ENCODE results near the gene UBE2M.

UBE2M gene

DNA sequence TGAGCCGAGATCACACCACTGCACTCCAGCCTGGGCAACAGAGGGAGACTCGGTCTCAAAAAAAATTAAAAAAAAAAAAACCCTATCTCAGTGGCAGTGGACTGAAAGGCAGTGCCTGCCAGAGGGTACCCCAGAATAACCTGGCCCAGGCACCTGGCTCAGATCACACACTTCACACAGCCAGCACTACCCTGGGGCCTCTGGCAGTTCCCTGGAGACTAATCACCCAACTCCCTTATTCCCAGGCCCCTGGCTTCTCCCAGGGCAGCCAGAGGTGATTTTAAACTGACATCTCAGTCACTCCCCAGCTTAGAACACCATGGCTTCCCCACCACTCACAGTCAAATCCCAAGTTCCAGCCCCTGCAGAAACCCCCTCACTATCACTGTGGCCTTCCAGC, 43.2 kb downstream of the UBE2M start:
- no peak overlapping the region for H3K4me3 ChIP-seq (ENCODE audit: low read length)
- DNase-seq (ENCODE audit: low read depth), result no peak
- TF ChIP-seq, protein P1, sequence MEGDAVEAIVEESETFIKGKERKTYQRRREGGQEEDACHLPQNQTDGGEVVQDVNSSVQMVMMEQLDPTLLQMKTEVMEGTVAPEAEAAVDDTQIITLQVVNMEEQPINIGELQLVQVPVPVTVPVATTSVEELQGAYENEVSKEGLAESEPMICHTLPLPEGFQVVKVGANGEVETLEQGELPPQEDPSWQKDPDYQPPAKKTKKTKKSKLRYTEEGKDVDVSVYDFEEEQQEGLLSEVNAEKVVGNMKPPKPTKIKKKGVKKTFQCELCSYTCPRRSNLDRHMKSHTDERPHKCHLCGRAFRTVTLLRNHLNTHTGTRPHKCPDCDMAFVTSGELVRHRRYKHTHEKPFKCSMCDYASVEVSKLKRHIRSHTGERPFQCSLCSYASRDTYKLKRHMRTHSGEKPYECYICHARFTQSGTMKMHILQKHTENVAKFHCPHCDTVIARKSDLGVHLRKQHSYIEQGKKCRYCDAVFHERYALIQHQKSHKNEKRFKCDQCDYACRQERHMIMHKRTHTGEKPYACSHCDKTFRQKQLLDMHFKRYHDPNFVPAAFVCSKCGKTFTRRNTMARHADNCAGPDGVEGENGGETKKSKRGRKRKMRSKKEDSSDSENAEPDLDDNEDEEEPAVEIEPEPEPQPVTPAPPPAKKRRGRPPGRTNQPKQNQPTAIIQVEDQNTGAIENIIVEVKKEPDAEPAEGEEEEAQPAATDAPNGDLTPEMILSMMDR (conservative IDR thresholded peaks at IDR 0.05; ENCODE audit: low read length), result no peak

DNA sequence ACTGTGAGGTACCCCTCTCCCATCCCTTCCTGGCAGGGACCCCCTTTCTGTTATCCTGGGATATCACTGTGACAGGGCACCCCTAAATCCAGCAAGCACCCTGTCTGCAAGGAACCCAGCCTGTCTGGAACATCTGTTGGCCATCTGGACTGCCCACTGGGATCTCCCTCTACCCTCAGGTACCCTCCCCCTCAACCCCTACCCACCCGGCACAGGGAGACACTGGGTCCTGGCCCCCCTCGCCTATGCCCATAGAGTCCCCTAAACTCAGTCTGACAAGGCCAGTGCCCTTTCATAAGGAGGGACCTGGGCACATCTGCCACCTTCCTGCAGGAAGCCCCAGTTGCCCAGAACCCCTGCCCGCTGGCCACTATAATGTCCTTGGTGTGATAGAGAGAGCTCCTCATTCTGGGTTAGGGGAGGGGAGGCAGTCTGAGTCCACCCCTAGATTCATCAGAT, 43.8 kb downstream of the UBE2M start:
- no peak for DNase-seq (ENCODE audit: low read depth)
- H3K4me3 ChIP-seq (ENCODE audit: low read length), result peak overlapping the region; percentile 56
- TF ChIP-seq, protein P1 (conservative IDR thresholded peaks at IDR 0.05; ENCODE audit: low read length), result no peak

DNA sequence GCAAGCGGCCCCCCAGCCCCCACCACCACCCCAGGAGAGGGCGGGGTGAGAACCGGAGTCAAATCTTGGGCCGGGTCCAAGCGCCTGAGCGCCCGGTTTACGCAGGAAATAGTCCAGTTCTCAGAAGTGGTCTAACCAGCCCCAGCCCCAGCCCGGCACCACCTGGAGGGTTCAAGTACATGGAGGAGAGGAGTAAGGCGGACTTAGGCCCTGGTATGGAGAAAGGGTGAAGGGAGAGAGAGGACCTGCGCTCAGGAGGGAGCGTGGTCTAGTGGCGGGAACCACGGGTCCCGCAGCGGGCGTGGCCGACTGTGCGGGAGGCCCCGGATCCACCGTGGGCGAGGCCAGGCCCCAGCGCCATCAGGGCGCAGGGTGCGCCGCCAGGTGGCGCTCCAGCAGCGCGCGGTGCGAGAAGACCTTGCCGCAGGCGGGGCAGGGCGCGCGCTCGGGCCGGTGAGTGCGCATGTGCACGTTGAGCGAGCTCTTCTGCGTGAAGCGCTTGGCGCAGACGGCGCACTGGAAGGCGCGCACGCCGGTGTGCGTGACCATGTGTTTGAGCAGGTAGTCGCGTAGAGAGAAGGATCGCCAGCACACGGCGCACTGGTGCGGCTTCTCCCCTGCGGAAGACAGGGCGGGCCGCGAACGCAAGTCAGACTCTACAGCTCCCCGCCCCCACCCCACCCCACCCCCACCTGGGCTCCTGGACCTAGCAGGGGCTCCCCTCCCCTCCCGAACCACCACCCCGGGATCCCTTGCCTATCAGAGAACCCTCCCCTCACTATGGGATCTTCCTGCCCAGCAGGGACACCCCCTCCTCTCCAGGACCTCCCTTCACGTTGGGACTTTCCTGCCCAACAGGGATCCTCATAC, 44.5 kb downstream of the UBE2M start:
- TF ChIP-seq, protein P1 (conservative IDR thresholded peaks at IDR 0.05; ENCODE audit: low read length), result peak; percentile 52
- DNase-seq (ENCODE audit: low read depth), result peak; percentile 84
- H3K4me3 ChIP-seq (ENCODE audit: low read length), result peak overlapping the region; percentile 56

DNA sequence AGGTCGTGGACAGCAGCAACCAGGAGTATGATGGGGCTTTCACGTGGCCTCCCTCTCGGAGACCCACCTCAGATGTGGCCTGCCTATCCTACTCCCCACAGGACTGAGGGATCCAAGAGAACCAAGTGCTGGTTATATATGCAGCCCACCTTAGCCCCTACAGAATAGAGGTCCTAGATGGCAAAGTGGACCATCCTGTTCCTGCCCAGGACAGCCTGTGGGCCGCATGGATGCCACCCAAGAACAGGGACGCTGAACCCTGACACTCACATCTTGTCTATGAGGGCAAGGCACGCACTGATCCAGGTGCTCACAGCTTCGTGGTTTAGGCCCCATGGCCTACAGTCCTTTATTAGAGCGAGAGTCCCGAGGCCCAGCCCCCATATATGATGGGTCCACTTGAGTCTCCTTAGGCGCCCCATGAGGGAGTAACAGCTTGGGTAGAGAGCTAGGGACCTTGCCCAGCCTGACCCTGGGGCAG, 45.2 kb downstream of the UBE2M start:
- DNase-seq (ENCODE audit: low read depth), result no peak
- H3K4me3 ChIP-seq (ENCODE audit: low read length), result no peak overlapping the region
- TF ChIP-seq, protein P1 (conservative IDR thresholded peaks at IDR 0.05; ENCODE audit: low read length), result no peak

DNA sequence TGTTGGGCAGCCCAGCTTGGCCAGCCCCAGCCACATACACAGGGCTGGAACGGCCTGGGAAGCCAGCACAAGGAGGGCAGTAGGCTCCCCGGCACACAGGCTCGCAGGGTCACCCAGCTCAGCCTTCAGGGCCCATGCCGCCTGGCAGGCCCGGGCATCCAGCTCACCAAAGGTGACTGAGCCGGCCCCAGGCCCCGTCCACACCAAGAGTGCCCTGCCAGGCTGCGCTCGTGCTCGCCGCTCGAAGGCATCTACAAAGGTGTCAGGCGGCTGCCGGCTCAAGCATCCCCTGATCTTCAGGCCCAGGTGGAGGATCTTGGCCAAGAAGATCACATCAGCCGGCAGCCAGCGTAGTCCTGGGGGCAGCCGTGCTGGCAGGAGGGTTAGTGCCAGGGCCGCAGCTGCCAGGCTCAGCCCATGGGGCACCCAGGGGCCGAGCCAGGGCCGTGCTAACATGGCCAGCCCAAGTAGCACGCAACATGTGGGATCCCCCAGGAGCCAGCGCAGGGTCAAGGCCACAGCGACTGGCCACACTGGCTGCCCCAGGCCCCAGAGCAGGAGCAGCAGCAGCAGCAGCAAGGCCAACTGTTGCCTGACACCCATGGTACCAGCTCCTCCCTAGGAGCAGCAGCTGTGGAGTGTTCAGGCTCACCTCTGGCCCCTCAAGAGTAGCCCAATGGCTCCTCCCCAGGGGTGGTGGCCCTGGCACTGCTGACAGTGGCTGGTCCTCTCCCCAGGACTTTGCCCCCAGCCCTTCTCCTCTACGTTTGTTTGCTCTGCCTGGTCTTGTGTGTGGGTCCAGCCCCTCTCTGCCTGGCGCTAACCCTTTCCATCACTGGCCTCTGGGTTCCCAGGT, 46.8 kb downstream of the UBE2M start, which contains the start of gene SLC27A5:
SLC27A5 (minus strand) TSS at position 640 of the 856 bp plus-strand sequence; CDS start at position 603, 37 bp downstream.
- no peak for DNase-seq (ENCODE audit: low read depth)
- TF ChIP-seq, protein P1 (conservative IDR thresholded peaks at IDR 0.05; ENCODE audit: low read length), result no peak
- H3K4me3 ChIP-seq (ENCODE audit: low read length), result no peak within 1 kb of the TSS

DNA sequence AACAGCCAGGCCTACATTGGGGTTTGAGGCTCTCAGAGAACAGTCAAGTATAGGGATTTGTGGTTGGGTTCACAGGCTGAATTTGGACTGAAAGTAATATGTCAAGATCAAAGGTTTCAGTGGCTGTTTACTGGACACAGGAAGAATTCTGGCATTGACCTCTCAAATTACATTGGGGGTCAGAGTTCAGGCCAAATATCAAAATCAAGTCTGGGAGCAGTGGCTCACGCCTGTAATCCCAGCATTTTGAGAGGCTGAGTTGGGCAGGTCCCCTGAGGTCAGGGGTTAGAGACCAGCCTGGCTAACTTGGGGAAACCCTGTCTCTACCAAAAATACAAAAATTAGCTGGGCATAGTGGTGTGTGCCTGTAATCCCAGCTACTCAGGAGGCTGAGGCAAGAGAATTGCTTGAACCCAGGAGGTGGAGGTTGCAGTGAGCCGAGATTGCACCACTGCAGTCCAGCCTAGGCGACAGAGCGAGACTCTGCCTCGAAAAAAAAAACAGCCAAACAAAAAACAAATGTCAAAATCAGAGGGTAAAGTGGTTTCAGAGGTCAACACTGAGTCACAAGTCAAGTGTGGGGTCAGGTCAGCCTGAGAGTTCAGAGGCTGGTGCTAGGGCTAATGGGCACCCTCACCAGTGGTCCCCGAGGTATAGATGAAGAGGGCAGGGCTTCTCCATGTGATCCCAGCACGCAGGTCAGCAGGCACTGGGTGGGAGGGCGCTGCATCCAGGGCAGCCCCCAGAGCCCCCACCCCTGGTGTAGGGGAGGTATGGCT, 48.1 kb downstream of the UBE2M start:
- TF ChIP-seq, protein P1 (conservative IDR thresholded peaks at IDR 0.05; ENCODE audit: low read length), result no peak
- H3K4me3 ChIP-seq (ENCODE audit: low read length), result no peak overlapping the region
- DNase-seq (ENCODE audit: low read depth), result no peak
